GM21526 (cell line): Measurements from ENCODE around the gene MGMT.

Experiments used
- ATAC-seq: cut with Tn5 transposase; IDR thresholded peaks from one replicate; pipeline ENCODE4 v1.9.1; 2021; ENCODE audit warnings: moderate library complexity; ENCODE audit not compliant: unreplicated experiment, low FRiP score

The MGMT gene

DNA sequence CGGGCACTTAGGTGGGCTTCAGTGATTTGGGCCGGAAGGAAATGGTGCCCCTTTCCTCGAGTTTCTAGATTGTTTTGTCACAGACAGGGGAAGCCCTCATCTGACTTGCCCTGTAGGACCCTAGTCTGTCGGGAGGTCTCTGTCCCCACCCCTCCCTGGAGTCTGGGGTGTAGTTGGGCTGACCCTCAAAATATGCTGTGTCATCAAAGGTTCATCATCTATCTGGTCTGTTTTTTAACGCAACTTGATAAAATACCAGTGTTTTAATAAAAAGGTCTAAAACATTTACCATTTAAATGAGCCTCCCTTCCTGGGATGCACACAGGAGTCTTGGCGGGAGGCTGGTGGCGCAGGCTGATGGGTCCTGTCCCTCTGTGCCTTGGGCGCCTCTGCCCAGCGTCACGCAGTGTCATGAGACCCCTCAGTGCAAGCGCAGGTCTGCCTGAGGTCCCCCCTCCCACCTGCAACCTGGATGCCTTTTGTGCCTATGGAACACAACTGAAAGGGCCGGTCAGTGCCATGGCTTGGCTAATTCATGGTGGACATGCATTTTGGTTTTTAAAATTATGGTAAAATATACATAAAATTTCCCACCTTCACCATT, 146.4 kb downstream of the MGMT start:
- no peak for ATAC-seq

DNA sequence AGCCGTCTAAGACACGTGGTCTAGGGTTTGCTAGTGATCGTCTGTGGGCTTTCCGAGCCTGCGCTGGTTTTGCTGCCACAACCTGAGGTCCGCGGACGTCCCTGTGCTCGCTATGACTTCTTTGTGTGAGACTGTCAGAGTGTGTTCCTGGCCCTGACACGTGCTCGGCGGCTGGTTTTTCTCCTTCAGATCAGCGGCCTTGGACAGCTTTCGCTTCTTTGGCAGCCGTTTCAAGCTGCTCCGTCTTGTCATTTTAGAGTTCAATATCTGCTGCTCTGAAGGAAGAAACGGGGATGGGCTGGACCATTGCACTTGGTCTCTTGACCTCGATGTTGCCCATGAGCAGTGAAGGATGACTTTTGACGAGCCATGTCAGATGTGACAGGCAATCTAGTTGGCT, 147.3 kb downstream of the MGMT start:
- ATAC-seq: no peak

DNA sequence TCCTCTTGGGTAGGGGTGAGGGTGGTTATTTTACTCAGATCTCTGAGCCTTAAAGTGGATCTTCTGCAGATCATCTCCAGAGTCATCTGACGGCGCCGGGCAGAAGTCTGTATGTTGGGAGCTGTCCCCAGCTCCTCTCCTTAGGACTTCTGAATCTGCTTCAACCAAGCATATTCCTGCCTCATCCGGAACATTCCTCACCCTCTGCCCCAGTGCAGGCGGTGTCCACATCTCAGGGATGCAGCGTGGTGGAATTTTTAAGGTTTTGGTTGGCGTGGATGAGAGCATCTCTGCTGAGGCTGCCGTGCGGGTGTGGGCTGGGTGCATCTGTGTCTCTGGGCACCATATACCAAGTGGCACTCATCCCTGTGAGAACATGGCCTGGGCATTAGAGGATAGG, 148.3 kb downstream of the MGMT start:
- ATAC-seq: no peak

GRCh38 chr10:129615921-129616525, 149.0 kb downstream of the MGMT start:
- no peak for ATAC-seq

DNA sequence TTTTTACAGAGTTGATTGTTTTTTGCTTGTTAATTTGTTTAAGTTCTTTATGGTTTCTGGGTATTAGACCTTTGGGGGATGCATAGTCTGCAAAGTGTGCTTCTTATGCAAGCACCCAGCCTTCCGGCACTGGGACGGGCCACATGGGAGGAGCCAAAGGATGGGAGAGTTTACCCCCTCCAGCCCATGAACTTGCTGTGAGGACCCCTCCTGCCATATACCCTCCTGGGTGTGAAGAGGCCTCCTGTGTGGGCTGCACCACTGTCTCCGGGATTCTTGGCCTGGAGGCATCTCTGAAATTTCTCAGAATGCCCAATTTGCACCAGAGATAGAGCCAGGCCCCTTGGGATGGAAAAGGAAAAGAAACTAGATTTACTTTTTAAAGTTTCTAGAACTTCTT, 150.7 kb downstream of the MGMT start:
- ATAC-seq: no peak

DNA sequence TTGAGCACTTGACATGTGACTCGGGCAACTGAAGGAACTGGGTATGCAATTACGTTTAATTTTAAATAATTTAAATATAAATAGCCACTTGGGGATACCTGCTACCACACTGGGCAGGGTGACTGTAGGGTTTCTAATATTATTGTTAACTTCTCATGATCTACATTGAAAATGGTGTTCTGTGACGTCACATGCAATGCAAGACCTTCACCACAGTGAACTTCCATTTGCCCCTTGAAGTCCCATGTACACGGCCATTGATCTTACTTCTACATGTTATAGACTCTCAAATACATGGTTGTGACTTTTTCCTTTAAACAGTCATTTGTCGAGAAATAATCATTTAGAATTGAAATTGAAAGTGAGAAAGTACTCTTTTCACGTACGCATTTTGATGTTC, 154.0 kb downstream of the MGMT start:
- no peak for ATAC-seq

DNA sequence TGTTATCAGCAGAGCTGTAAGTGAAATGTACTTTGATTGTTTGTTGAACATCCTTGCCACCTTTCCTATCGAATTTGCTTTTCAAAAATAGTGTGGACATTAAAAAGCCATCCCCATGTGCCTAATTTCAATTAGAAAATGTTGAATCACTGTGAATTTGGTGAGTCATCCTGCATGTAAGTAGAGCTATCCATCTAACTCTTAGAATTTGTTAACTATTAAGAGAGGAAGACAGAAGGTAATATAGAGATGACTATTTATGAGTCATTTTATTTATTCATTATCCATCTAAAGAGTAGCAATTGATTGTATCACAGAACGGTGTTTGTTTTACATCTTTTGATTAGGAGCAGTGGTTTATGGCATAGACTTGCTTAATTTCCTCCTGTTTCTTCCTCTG, 154.7 kb downstream of the MGMT start:
- no peak for ATAC-seq

DNA sequence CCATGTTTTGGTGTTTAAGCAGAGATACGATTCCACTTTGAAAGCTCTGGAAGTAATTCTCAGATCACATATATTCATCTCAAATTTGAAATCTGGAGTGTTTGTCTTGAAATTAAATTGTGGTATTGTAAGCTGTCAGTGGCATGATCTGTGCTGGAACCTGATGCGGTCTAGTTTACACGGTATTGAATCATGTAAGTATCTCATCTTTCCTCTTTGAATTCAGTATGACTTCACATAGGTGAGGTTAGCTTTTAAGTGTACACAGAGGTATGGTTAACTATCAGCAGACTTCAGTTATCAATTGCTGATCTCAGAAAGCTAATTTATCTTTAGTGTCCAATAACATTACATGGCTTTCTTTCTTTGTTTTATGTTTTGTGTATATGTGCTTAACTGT, 155.2 kb downstream of the MGMT start:
- ATAC-seq: no peak

DNA sequence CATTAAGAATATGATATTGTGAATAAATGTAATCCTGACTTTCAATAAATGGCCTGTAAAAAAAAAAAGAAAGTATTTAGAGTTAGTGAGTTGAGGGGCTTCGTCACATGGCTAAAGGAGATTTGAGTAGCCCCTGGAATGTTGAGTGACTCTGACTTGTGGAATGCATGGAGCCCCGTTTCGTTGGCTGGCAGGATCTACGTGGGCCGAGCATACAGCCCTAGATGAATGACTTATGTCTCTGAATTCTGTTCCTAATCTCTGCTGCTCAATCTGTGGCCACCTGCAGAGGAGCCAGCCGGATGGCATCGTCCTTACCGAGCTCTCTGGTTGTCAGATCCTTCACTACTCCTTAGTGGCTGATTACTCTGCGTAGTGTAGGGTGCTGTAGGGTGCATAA, 155.7 kb downstream of the MGMT start:
- ATAC-seq: no peak

- no peak for ATAC-seq
Measured at GRCh38 chr10:129624526-129624925, 157.5 kb downstream of the MGMT start.

GRCh38 chr10:129626309-129626708, 159.3 kb downstream of the MGMT start:
- no peak for ATAC-seq

GRCh38 chr10:129626796-129627435, 159.9 kb downstream of the MGMT start:
- no peak for ATAC-seq

GRCh38 chr10:129627442-129627841, 160.4 kb downstream of the MGMT start:
- no peak for ATAC-seq

- ATAC-seq: no peak
Measured at GRCh38 chr10:129628823-129629222, 161.8 kb downstream of the MGMT start.

DNA sequence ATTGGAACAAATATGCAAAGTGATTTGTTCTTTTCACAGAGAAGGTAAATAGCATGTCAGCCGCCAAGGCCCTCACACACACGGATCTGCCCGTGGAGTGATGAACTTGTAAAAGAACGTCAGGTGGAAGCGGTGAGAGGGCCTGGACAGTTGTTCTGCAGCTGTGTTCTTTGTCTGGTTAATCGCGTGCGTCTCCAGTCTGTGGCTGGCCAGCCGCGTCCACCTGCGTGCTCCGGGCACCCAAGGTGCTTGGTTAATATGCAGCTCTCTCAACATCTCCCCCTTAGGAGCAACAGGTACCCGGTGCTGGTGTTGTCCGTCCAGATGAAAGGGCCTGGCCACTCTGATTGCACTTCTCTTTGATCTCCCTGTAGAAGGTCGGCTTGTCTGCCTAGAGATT, 162.9 kb downstream of the MGMT start:
- ATAC-seq: no peak

DNA sequence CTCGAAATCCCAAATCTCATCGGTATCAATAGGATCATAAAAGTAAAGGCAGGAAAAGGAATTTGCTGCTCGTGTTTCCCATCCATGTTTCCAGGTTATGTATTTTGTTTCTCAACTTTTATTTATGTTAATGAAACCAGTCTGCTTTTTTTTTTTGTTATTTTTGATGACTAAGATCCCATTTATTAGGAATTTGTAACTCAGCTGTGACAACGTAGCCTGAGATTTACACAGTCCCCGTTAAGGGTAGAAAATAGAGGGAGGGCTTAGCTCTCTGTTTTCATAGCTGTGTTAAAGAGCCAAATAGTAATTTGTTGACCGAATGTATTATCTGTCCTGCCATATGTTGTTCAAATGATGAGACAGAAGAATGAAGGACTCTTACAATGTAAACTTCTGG, 164.0 kb downstream of the MGMT start:
- no peak for ATAC-seq

GRCh38 chr10:129631870-129632623, 165.0 kb downstream of the MGMT start:
- no peak for ATAC-seq

DNA sequence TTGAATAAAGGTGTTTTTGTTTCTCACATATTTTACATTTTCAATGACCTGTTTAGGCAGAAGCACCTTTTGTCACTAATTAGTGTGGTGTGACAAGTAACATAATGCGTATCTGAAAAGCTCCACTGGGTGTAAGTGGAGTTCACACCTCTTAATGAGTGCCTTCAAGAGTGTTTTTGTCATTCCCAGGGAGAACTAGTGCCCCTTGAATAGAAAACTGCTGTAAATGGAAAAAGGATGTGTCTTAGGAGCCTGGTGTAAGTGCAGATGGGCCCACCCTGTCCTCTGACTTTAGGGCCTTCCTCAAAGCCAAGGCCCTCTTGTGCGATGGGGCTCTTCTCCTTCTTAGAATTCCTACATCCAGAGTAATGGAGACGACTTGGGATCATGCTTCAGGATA, 170.0 kb downstream of the MGMT start:
- ATAC-seq: no peak

DNA sequence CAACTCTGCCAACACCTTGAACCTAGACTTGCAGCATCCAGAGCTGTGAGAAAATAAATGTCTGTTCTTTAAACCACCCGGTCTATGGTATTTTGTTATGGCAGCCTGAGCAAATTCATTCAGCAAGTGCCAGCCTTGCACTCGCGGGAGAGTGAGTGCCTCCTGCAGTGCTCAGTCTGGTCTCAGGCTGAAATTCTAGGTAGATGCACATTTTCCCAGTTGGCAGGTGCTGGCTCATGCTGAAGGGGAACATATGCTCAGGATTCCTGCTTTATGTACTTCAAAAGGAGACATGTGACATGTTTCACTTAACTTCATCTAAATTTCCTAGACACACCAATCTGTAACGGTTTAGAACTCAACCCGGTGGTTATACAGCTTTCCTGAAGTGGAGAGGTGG, 170.8 kb downstream of the MGMT start:
- ATAC-seq: no peak

DNA sequence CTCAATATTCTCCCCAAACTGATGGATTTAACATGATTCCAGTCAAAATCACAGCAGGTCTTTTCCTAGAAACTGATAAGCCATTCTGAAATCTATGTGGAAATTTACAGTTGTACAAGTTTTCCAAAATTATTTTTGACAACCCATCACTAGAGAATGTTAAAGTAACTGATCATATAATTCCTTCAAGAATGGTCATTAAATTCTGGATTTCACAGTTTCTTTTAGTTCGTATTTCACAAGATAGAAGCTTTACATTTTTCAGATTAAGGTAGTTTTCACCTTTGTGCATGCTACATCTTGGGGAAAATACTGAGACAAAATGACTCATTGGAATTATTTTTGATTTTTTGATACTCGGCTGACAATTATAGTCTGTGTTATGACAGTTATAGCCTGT, 174.3 kb downstream of the MGMT start:
- ATAC-seq: no peak

- no peak for ATAC-seq
Measured at GRCh38 chr10:129641982-129642381, 174.9 kb downstream of the MGMT start.

GRCh38 chr10:129642427-129642826, 175.4 kb downstream of the MGMT start:
- no peak for ATAC-seq
